ENCODE measurements around the gene CEP83.
"Not testable (repeated sequence)": the region's sequence is repeated elsewhere in the genome, so short reads cannot be mapped to it uniquely, and the experiment has no call there.

The CEP83 gene

GRCh38 chr12:94430304-94430703 is 29.4 kb downstream of the CEP83 start:
- no peak for DNase-seq

- DNase-seq: no peak
Observed at GRCh38 chr12:94429633-94430032, 30.0 kb downstream of the CEP83 start.

- no peak for DNase-seq
Observed at GRCh38 chr12:94429191-94429590, 30.5 kb downstream of the CEP83 start.

GRCh38 chr12:94427501-94428381 is 31.9 kb downstream of the CEP83 start:
- no peak for DNase-seq

GRCh38 chr12:94426049-94426448 is 33.6 kb downstream of the CEP83 start:
- no peak for DNase-seq

- not testable (repeated sequence) for DNase-seq
Observed at GRCh38 chr12:94424830-94425229, 34.8 kb downstream of the CEP83 start.

- no peak for DNase-seq
Observed at GRCh38 chr12:94421868-94422740, 37.6 kb downstream of the CEP83 start.

- DNase-seq: no peak
Observed at GRCh38 chr12:94418517-94418916, 41.1 kb downstream of the CEP83 start.

- no peak for DNase-seq
Observed at GRCh38 chr12:94416613-94417012, 43.1 kb downstream of the CEP83 start.

GRCh38 chr12:94415066-94415465 is 44.6 kb downstream of the CEP83 start:
- DNase-seq: no peak

- DNase-seq: no peak
Observed at GRCh38 chr12:94405413-94406116, 54.1 kb downstream of the CEP83 start.

- DNase-seq: no peak
Observed at GRCh38 chr12:94404854-94405253, 54.8 kb downstream of the CEP83 start.

- DNase-seq: no peak
Observed at GRCh38 chr12:94401326-94401725, 58.3 kb downstream of the CEP83 start.

GRCh38 chr12:94398685-94399084 is 61.0 kb downstream of the CEP83 start:
- DNase-seq: not testable (repeated sequence)

- no peak for DNase-seq
Observed at GRCh38 chr12:94397401-94397800, 62.3 kb downstream of the CEP83 start.

GRCh38 chr12:94396014-94396413 is 63.7 kb downstream of the CEP83 start:
- not testable (repeated sequence) for DNase-seq

- DNase-seq: no peak
Observed at GRCh38 chr12:94390130-94390485, 69.6 kb downstream of the CEP83 start.

- DNase-seq: not testable (repeated sequence)
Observed at GRCh38 chr12:94389482-94390129, 70.1 kb downstream of the CEP83 start.

GRCh38 chr12:94386422-94386821 is 73.2 kb downstream of the CEP83 start:
- no peak for DNase-seq

- no peak for DNase-seq
Observed at GRCh38 chr12:94384030-94384429, 75.6 kb downstream of the CEP83 start.

GRCh38 chr12:94380507-94380906 is 79.2 kb downstream of the CEP83 start:
- no peak for DNase-seq

- no peak for DNase-seq
Observed at GRCh38 chr12:94379479-94380113, 80.1 kb downstream of the CEP83 start.

Data from inflammatory macrophage (primary cell).